NCI-H128 (cell line): Measurements from ENCODE around the gene STK4.
"Not testable (repeated sequence)": the region's sequence is repeated elsewhere in the genome, so short reads cannot be mapped to it uniquely, and the experiment has no call there.

Source experiments
- DNase-seq: peaks from one replicate; lab custom pipeline; 2025; ENCODE audit not compliant: unreplicated experiment; lab: John Stamatoyannopoulos, UW

STK4 gene

GRCh38 chr20:45051204-45052060, 85.1 kb downstream of the STK4 start:
- no peak for DNase-seq

GRCh38 chr20:45052698-45053429, 86.6 kb downstream of the STK4 start:
- DNase-seq, result no peak

- no peak for DNase-seq
These were observed 87.4 kb downstream of the STK4 start for GRCh38 chr20:45053430-45054351.

GRCh38 chr20:45055056-45055455, 88.7 kb downstream of the STK4 start:
- DNase-seq, result no peak

- DNase-seq, result no peak
These were observed 90.3 kb downstream of the STK4 start for GRCh38 chr20:45056473-45057173.

GRCh38 chr20:45058168-45058850, 92.0 kb downstream of the STK4 start:
- no peak for DNase-seq

GRCh38 chr20:45059022-45059728, 92.9 kb downstream of the STK4 start:
- DNase-seq, result no peak

- DNase-seq, result no peak
These were observed 94.0 kb downstream of the STK4 start for GRCh38 chr20:45060294-45060693.

GRCh38 chr20:45061244-45061643, 94.9 kb downstream of the STK4 start:
- no peak for DNase-seq

GRCh38 chr20:45063107-45063506, 96.8 kb downstream of the STK4 start:
- not testable (repeated sequence) for DNase-seq

- no peak for DNase-seq
These were observed 98.5 kb downstream of the STK4 start for GRCh38 chr20:45064812-45065211.

GRCh38 chr20:45066372-45066771, 100.1 kb downstream of the STK4 start:
- DNase-seq, result no peak

GRCh38 chr20:45067087-45067486, 100.8 kb downstream of the STK4 start:
- DNase-seq, result no peak

GRCh38 chr20:45067558-45067957, 101.2 kb downstream of the STK4 start:
- DNase-seq, result no peak

GRCh38 chr20:45069261-45069660, 102.9 kb downstream of the STK4 start:
- no peak for DNase-seq

GRCh38 chr20:45070932-45071632, 104.8 kb downstream of the STK4 start:
- no peak for DNase-seq

- no peak for DNase-seq
These were observed 105.8 kb downstream of the STK4 start for GRCh38 chr20:45072066-45072465.

- DNase-seq, result no peak
These were observed 106.9 kb downstream of the STK4 start for GRCh38 chr20:45073221-45073620.

- no peak for DNase-seq
These were observed 111.2 kb downstream of the STK4 start for GRCh38 chr20:45077559-45077958.
